Vagina (tissue), 2 donors: ENCODE data around the gene STATH. TPM values are rescaled to one million over a fixed set of nuclear protein-coding genes. Genes with fewer than 3 reads are reported as not detected.

Source experiments
- DNase-seq, 2 donors: peaks; one replicate each; pipeline ENCODE4 v3.0.0-alpha.2; 2017; ENCODE audit errors: extremely low spot score in 2 of 2
- H3K27ac ChIP-seq: fragments of 200-600 bp; sonication (generic); one replicate; pipeline ENCODE4 v1.5.1; 2019
- H3K27me3 ChIP-seq: fragments of 200-600 bp; sonication (generic); one replicate; pipeline ENCODE4 v1.5.1; 2019
- H3K36me3 ChIP-seq, 2 donors: fragments of 200-600 bp; sonication (generic); one replicate each; pipeline ENCODE4 v1.5.1; 2017 to 2019
- H3K4me1 ChIP-seq: fragments of 200-600 bp; sonication (generic); one replicate; pipeline ENCODE4 v1.5.1; 2019
- H3K4me3 ChIP-seq, 2 donors: fragments of 200-600 bp; sonication (generic); 1 replicate in 1 of 2; 2 replicates in 1 of 2; pipeline ENCODE4 v1.5.1; 2016 to 2019
- H3K9me3 ChIP-seq: fragments of 200-600 bp; sonication (generic); one replicate; pipeline ENCODE4 v1.5.1; 2019
- CTCF ChIP-seq, 3 experiments: fragments of 450-650 bp in 2 of 3; fragments of 200-600 bp in 1 of 3; sonication (generic) in 1 of 3; IDR thresholded peaks; one replicate each; pipeline ENCODE4 v1.5.1; 2017 to 2019; ENCODE audit warnings: antibody characterized with exemption in 3 of 3, mild to moderate bottlenecking in 2 of 3, moderate library complexity in 2 of 3
- POLR2A ChIP-seq, 2 donors: fragments of 450-650 bp; IDR thresholded peaks; one replicate each; pipeline ENCODE4 v1.6.1; 2017; ENCODE audit warnings: antibody characterized with exemption in 2 of 2, mild to moderate bottlenecking in 2 of 2, moderate library complexity in 2 of 2
- POLR2AphosphoS5 ChIP-seq, 2 donors: sonication (generic); formaldehyde crosslinking; IDR thresholded peaks; one replicate each; pipeline ENCODE4 v1.9.0; 2017; ENCODE audit warnings: antibody characterized with exemption in 2 of 2, mild to moderate bottlenecking in 2 of 2, low read depth in 1 of 2; ENCODE audit not compliant: insufficient read depth in 1 of 2
- intact Hi-C: fragments of 100-400 bp; cut with DNase I; formaldehyde crosslinking; loops from one replicate; pipeline ENCODE4 v1.15.1; 2023
- total RNA-seq: library from RNA; depleted of rRNA; stranded (reverse); fragments of >200 nt; gene quantifications from one replicate; pipeline ENCODE4 v1.2.3, GENCODE V29; 2016

The STATH gene
- not detected for total RNA-seq

- TF ChIP-seq POLR2A (IDR thresholded peaks at IDR 0.05) (no peak), CTCF (IDR thresholded peaks at IDR 0.05) (no peak), POLR2AphosphoS5 (IDR thresholded peaks at IDR 0.05; ENCODE audit: insufficient read depth in 1 of 2, low read depth in 1 of 2) (no peak)
- no peaks in the 10 kb centered on the region for H3K9me3 ChIP-seq
- H3K36me3 ChIP-seq = no peaks in the 10 kb centered on the region
- no peak within 1 kb of the TSS for H3K27ac ChIP-seq
- no peaks in the 10 kb centered on the region for H3K4me1 ChIP-seq
- no peaks in the 10 kb centered on the region for H3K27me3 ChIP-seq
- intact Hi-C loops = no loop called here
- no peak within 1 kb of the TSS for H3K4me3 ChIP-seq
- DNase-seq = no peak
Measured at GRCh38 chr4:69995526-69996016, at the start of gene STATH. TSS of gene STATH (plus strand) at chr4:69995966. CDS start at chr4:69998438, 2,472 bp downstream.

GRCh38 chr4:69951602-69952001 lies 44.2 kb upstream of the STATH start:
- DNase-seq = no peak
- H3K9me3 ChIP-seq = no peaks in the 10 kb centered on the region
- intact Hi-C loops = no loop called here
- no peak overlapping the region for H3K4me3 ChIP-seq
- no peaks in the 10 kb centered on the region for H3K36me3 ChIP-seq
- H3K27ac ChIP-seq = no peak overlapping the region
- H3K27me3 ChIP-seq = no peaks in the 10 kb centered on the region
- TF ChIP-seq POLR2AphosphoS5 (IDR thresholded peaks at IDR 0.05; ENCODE audit: insufficient read depth in 1 of 2, low read depth in 1 of 2) (no peak), CTCF (IDR thresholded peaks at IDR 0.05) (no peak), POLR2A (IDR thresholded peaks at IDR 0.05) (no peak)
- H3K4me1 ChIP-seq = no peaks in the 10 kb centered on the region

- no peak for DNase-seq
- no peaks in the 10 kb centered on the region for H3K36me3 ChIP-seq
- H3K27me3 ChIP-seq = no peaks in the 10 kb centered on the region
- no peaks in the 10 kb centered on the region for H3K4me1 ChIP-seq
- no peak for TF ChIP-seq POLR2A (IDR thresholded peaks at IDR 0.05)
- no peak for TF ChIP-seq POLR2AphosphoS5 (IDR thresholded peaks at IDR 0.05; ENCODE audit: insufficient read depth in 1 of 2, low read depth in 1 of 2)
- TF ChIP-seq CTCF (IDR thresholded peaks at IDR 0.05) = no peak
- no peak overlapping the region for H3K27ac ChIP-seq
- H3K4me3 ChIP-seq = no peak overlapping the region
- H3K9me3 ChIP-seq = no peaks in the 10 kb centered on the region
- intact Hi-C loops = no loop called here
Measured at GRCh38 chr4:69957209-69957608, 38.6 kb upstream of the STATH start.

GRCh38 chr4:69965628-69966027 lies 30.1 kb upstream of the STATH start, which contains the start of gene CSN2:
TSS of gene CSN2 (minus strand) at chr4:69965728. CDS start at chr4:69960995, 4,733 bp downstream.
- no peak for DNase-seq

More at GRCh38 chr4:69965628-69966027, 30.1 kb upstream of the STATH start, which contains the start of gene CSN2:
- intact Hi-C loops = no loop called here
- Histone ChIP-seq H3K9me3 (no peaks in the 10 kb centered on the region), H3K27me3 (no peaks in the 10 kb centered on the region), H3K27ac (no peak within 1 kb of the TSS), H3K4me3 (no peak within 1 kb of the TSS), H3K36me3 (no peaks in the 10 kb centered on the region), H3K4me1 (no peaks in the 10 kb centered on the region)
- TF ChIP-seq CTCF (IDR thresholded peaks at IDR 0.05) = no peak
- TF ChIP-seq POLR2A (IDR thresholded peaks at IDR 0.05) = no peak
- TF ChIP-seq POLR2AphosphoS5 (IDR thresholded peaks at IDR 0.05; ENCODE audit: insufficient read depth in 1 of 2, low read depth in 1 of 2) = no peak
